Esophagus muscularis mucosa (tissue), 4 donors: ENCODE data around the gene LAMB1.

ENCODE experiments used
- EP300 ChIP-seq: sonication (generic); formaldehyde crosslinking; IDR thresholded peaks from one replicate; pipeline ENCODE4 v1.6.1; 2017; ENCODE audit warnings: antibody characterized with exemption
- POLR2A ChIP-seq: fragments of 450-650 bp; IDR thresholded peaks from one replicate; pipeline ENCODE4 v1.6.1; 2017; ENCODE audit warnings: antibody characterized with exemption, moderate library complexity, mild to moderate bottlenecking, low read depth
- TF ChIP-seq, protein P1 (sequence below), 3 experiments: fragments of 200-600 bp in 2 of 3; fragments of 450-650 bp in 1 of 3; sonication (generic) in 2 of 3; IDR thresholded peaks; one replicate each; pipeline ENCODE4 v1.5.1; 2017 to 2019; ENCODE audit warnings: antibody characterized with exemption in 3 of 3, mild to moderate bottlenecking in 2 of 3, moderate library complexity in 1 of 3

DNA sequence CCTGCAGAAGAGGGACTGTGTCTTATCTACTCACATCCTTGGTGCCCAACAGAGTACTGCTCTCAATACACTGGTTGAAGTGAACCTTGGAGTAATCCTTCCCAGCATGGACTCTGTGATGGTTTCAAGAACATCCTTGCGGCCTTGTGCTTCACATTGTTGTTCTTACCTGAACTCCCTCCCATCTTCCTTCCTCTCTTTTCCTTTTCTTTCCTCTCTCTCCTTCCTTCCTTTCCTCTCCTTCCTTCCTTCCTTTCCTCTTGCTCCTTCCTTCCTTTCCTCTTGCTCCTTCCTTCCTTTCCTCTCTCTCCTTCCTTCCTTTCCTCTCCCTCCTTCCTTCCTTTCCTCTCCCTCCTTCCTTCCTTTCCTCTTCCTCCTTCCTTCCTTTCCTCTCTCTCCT is 26.3 kb downstream of the LAMB1 start:
- TF ChIP-seq POLR2A (no peak), EP300 (no peak)
- TF ChIP-seq, protein P1, sequence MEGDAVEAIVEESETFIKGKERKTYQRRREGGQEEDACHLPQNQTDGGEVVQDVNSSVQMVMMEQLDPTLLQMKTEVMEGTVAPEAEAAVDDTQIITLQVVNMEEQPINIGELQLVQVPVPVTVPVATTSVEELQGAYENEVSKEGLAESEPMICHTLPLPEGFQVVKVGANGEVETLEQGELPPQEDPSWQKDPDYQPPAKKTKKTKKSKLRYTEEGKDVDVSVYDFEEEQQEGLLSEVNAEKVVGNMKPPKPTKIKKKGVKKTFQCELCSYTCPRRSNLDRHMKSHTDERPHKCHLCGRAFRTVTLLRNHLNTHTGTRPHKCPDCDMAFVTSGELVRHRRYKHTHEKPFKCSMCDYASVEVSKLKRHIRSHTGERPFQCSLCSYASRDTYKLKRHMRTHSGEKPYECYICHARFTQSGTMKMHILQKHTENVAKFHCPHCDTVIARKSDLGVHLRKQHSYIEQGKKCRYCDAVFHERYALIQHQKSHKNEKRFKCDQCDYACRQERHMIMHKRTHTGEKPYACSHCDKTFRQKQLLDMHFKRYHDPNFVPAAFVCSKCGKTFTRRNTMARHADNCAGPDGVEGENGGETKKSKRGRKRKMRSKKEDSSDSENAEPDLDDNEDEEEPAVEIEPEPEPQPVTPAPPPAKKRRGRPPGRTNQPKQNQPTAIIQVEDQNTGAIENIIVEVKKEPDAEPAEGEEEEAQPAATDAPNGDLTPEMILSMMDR (IDR thresholded peaks at IDR 0.05): no peak
